GM19193 (cell line): ENCODE measurements around the gene LIN52.

Source experiments
- POLR2A ChIP-seq: IDR thresholded peaks from 4 replicates; pipeline ENCODE4 v1.6.1; 2011; ENCODE audit not compliant: insufficient read depth, insufficient read length; ENCODE audit errors: extremely low read depth

Gene LIN52

DNA sequence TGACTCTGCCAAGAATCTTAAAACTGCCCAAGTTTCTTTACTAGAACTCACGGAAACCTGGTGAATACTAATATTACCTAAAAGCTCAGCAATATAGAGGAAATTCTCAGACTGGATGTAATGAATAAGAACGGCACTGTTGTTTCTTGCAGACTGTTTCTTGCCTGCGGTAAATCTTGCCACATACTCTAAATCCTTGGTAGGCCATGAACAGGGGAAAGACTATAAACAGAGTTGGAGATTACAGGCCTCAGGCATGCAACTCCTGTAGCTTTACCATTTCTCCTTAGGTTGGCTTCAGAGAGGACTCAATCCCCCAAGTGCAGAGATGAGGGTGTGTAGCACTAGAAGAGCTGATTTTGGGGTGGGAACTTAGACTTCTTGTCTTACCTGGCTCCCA is 1.6 kb upstream of the LIN52 start:
- TF ChIP-seq POLR2A, result no peak

DNA sequence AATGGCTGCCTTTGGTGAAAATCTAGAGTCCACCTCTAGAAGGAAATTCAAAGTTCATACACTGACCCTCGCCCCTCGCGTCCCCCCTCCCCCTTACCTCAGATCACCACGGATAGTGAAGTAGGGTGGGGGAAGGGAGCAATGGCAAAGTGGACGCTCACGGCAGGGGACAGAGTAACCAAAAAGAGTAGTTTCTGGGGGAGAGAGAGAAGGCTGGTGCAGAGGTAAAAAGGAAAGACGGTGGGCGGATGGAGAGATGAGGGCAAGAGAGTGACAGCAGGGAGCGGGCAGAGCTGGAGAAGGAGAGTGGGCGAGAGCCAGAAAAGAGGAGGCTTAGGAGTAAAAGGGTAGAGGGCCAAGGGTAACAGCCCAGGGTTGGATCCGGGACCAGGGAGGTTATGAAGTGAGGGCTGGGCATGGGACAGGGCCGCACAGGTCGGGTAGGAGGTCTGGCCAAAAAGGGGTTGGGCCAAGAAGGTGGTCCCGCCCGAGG is 926 bp upstream of the LIN52 start:
- TF ChIP-seq POLR2A, result no peak

DNA sequence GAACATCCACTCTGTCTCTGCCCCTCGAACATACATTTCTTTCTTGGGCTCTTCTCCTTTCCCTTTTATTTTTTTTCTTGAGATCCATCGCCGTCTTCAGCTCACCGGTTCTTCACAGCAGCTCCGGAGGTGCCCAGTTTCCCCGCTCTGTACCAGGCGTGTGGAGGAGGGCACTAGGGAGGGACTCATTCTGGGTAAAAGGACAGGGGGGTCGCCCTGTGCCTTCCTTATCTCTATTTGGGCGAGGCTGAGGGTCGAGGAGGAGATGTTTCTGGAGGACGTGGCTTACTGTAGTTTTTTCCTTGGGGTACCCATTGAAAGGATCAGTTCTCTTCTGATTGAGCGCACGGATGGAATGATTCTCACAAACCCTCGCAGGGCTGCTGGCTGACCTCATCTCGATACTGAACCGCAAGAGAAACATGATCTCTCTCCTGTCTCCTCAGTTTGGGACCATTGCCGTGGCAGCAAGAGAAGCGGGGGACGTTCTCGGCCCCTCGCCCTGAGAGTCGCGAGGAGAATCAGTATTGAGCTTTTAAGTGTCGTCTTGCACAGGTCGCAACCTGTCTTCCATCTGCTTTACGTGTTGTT is 386 bp downstream of the LIN52 start:
- no peak for TF ChIP-seq POLR2A

DNA sequence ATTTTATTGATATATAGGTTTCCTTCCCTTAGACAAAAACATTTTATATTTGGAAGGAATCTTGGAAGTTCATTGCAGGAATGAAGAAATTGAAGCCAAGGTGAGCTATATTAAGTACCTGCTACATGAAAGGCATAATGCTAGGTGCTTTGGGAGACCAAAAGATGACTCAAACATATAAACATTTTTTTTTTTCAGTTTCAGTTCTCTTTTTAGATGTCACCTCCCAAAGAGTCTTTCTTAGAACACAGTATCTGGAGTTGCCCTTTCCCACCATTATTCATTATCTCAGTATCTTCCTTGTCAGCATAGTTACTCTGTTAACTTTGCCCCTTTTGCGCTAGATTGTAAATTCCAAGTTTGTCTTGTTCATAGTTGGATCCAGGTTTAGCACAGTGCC is 1.1 kb downstream of the LIN52 start:
- no peak for TF ChIP-seq POLR2A

DNA sequence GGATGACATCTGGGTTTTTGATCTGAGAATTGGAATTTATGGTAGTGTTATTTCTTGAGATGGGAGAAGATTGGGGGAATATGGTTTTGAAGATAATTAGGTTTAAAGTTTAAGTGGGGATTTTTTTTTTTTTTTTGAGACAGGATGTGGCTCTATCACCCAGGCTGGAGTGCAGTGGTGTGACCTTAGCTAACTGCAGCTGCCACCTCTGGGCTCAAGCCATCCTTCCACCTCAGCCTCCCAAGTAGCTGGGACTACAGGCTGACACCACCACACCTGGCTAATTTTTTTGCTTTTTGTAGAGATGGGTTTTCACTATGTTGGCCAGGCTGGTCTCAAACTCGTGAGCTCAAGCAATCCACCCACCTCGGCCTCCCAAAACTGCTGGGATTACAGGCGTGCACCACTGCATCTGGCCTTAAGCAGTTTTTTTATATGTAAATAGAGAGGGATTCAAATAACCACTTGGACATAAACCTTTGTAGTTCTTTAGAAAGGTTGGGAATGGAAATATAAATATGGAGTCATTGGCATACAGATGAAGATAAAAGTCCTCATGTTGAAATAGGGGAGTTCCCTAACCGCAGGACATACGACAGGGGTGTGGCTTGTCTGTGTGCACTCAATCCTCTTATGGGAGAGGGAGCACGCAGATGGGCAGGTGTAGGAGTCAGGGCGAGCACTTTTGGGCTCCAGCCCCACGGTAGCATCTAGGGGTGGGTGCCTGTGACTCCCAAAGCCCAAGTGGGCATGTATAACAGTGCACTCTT is 4.7 kb downstream of the LIN52 start:
- TF ChIP-seq POLR2A, result no peak

DNA sequence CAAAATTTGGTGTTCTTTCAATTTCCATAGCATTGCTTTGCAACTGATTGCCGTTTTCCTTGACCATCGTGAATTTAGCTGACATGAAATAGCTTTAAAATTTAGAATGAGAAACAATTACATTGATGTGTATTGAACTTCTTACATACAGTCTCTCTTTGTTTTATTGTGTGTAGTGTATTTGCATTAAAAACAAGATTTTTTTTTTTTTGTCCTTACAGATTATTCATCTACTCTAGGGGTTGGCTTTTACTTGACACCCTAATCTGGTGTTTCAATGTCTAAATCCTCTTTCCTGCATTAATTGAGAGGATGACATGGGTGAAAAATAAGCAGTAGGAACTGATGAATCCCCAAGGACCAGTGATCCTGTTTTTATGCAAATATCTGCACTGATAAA is 20.6 kb downstream of the LIN52 start:
- no peak for TF ChIP-seq POLR2A

DNA sequence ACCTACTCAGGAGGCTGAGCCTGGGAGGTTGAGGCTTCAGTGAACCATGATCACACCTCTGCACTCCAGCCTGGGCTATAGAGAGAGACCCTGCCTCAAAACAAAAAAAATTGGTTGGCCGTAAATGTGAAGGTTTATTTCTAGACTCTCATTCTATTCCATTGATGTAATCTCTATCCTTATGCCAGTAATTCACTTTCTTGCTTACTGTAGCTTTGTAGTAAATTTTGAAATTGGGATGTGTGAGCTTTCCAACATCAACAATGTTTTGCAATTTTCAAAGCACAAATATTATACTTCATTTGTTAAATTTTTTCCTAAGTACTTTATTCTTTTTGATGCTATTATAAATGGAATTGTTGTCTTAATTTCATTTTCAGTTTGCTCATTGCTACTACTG is 24.6 kb downstream of the LIN52 start:
- no peak for TF ChIP-seq POLR2A

DNA sequence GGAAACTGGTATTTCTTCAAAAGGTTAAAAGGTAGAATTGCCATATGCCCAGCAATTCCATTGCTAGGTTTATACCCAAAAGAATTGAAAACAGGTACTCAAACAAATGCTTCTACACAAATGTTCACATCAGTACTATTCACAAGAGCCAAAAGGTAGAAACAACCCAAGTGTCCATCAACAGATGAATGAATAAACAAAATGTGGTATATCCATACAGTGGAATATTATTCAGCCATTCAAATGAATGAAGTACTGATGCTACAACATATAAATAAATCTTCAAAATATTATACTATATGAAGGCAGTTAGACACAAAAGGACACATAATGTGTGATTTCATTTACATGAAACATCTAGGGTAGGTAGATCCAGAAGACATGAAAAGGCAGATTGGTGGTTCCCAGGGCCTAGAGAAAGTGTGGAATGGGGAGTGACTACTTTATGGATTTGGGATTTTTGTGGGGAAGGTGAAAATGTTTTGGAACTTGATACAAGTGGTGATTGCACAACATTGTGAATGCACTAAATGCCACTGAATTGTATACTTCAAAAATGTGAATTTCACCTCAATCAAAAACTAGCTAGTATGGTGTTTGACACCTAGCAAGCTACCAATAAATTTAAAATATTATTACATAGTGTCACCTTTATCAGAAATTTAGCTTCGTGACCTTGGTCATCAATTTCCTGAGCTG is 41.7 kb downstream of the LIN52 start:
- no peak for TF ChIP-seq POLR2A

DNA sequence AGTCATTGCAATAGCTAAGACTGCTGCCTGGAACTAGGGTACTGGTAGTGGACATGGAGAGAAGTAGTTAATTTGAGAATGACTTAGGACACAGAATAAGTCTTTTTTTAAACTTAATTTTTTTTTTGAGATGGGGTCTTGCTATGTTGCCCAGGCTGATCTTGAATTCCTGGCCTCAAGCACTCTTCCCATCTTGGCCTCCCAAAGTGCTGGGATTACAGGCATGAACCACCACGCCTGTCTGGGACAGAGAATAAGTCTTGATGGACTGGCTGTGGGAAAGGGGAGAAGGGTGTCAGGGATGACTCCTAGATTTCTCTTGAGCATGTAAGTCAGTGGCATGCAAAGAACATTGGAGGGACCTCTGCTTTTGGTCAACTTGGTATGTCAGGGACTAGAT is 42.9 kb downstream of the LIN52 start:
- TF ChIP-seq POLR2A, result no peak

DNA sequence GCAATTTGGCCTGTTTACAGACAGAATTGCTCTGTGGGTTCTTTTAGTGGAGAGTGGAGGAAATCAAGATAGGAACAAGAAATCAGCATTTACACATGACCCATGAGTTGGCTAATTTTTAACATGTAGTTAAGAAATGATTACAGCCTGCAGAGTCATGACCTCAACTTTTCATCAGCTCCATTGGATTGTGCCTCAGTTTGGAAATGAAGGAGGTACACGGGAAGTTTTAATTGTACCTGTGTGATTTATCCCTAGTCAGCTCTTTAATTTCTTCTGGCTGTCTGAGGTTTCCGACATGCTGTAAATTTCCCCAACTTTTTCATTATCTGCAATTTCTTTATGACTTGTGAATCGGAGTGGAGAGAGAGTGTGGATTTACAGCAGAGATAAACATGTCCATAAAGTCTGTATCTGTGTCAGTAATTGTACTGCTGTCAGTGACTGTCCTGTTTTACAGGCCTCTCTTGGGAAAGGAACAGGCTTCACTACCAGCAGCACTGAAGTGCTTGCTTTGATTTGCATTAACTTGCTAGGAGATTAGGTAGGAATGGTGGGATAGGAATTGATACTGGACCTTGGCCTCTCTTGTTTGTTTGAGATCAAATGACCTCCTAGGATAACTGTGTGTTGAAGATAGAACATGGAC is 49.2 kb downstream of the LIN52 start:
- no peak for TF ChIP-seq POLR2A

DNA sequence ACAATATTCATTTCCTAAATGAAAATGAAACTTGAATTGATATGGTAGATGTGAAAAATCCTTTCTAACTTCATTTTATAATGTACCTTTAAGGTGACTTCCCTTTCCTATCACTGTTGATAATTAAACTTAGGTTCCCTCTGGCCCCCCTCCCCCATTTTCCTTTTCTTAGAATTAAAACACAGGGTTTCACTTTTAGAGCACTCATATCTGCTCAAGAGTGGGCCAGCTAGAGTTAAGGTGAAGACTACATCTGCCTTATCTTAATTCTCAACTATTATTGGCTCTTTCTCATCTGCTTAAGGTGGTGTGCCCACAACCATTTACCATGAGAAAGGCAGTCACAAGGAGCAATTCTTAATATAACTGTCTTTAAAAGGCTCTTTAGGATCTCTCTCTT is 49.7 kb downstream of the LIN52 start:
- TF ChIP-seq POLR2A, result no peak

DNA sequence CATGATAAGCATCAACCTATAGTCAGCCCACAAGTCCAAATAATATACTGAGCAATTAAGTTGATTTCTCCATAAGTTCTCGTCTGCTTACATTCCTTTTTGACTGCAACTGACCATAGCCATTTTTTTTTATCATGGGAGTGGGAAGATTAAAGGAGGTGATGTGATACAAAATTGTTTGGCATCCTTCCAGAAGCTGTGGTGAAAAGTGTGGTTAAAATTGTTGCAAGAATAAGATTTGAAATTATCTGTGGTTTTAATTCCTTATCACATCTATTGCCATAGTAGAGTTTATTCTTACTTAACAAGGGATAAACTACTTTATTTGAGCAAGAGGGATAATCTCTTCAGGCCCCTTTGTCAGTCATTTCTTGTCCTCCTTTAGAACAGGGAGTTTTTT is 50.7 kb downstream of the LIN52 start:
- no peak for TF ChIP-seq POLR2A

DNA sequence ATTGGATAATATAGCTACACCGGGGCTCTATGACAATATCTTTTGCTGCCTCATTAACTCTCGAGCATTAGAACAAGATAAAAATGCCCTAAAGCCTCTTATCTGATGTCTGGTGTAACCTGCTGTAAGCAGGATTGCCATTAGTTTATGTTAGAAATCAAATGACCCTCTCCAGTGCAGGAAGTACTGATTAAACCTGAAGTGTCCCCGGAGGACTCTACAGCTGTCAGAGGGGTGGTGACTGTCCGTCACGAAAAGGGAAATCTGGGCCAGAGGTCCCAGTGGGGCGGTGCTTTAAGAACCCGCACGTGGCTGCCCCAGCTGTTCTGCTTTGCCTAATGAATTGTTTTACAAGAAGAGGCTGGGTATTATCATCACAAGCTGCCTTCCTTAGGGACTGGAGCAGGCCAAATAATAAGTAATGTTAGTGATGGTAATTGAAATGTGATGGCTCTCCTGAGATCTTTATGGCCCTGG is 55.7 kb downstream of the LIN52 start:
- no peak for TF ChIP-seq POLR2A

DNA sequence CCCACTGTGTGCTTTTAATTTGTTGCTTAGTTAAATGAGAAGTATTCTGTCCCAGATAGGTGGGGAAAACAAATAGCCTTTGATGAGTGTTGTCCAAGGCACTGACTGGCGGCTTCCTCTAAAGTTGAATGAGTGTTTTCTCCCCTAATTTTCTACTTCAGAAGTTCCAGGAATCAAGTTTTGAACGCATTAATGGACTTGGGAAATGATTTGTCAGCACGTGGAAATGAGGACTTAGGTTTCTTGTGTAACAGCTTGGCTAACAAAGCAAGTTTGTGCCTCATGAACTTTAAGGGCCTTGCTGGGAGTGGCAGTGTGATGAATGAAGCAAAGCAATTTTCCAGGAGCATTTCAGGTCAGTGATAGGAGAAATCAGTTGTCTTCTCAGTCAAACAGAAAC is 56.9 kb downstream of the LIN52 start:
- TF ChIP-seq POLR2A, result no peak

DNA sequence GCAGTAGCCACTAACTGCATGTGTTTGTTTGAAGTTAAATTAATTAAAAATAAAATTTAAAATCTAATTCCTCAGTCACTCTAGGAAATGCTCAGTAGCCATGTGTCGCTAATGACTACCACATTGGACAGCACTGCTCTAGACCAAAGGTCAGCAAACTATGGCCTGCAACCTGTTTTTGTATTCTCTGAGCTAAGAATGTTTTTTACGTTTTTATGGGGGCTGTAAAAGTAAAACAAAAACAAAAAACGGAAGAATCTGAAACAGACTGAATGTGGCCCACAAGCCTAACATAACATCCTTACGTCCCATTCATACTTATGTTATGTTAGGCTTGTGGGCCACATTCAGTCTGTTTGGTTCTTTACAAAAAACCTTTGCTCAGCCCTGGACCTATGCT is 57.8 kb downstream of the LIN52 start:
- no peak for TF ChIP-seq POLR2A
